Activated effector memory CD4-positive, alpha-beta T cell treated with Interleukin-2 at 50 U/mL for 16 hours (primary cell): ENCODE data around the gene IGSF9.

Source experiments
- DNase-seq: peaks from one replicate; pipeline ENCODE4 v3.0.0-alpha.2; 2020

IGSF9 gene, protein sequence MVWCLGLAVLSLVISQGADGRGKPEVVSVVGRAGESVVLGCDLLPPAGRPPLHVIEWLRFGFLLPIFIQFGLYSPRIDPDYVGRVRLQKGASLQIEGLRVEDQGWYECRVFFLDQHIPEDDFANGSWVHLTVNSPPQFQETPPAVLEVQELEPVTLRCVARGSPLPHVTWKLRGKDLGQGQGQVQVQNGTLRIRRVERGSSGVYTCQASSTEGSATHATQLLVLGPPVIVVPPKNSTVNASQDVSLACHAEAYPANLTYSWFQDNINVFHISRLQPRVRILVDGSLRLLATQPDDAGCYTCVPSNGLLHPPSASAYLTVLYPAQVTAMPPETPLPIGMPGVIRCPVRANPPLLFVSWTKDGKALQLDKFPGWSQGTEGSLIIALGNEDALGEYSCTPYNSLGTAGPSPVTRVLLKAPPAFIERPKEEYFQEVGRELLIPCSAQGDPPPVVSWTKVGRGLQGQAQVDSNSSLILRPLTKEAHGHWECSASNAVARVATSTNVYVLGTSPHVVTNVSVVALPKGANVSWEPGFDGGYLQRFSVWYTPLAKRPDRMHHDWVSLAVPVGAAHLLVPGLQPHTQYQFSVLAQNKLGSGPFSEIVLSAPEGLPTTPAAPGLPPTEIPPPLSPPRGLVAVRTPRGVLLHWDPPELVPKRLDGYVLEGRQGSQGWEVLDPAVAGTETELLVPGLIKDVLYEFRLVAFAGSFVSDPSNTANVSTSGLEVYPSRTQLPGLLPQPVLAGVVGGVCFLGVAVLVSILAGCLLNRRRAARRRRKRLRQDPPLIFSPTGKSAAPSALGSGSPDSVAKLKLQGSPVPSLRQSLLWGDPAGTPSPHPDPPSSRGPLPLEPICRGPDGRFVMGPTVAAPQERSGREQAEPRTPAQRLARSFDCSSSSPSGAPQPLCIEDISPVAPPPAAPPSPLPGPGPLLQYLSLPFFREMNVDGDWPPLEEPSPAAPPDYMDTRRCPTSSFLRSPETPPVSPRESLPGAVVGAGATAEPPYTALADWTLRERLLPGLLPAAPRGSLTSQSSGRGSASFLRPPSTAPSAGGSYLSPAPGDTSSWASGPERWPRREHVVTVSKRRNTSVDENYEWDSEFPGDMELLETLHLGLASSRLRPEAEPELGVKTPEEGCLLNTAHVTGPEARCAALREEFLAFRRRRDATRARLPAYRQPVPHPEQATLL

DNA sequence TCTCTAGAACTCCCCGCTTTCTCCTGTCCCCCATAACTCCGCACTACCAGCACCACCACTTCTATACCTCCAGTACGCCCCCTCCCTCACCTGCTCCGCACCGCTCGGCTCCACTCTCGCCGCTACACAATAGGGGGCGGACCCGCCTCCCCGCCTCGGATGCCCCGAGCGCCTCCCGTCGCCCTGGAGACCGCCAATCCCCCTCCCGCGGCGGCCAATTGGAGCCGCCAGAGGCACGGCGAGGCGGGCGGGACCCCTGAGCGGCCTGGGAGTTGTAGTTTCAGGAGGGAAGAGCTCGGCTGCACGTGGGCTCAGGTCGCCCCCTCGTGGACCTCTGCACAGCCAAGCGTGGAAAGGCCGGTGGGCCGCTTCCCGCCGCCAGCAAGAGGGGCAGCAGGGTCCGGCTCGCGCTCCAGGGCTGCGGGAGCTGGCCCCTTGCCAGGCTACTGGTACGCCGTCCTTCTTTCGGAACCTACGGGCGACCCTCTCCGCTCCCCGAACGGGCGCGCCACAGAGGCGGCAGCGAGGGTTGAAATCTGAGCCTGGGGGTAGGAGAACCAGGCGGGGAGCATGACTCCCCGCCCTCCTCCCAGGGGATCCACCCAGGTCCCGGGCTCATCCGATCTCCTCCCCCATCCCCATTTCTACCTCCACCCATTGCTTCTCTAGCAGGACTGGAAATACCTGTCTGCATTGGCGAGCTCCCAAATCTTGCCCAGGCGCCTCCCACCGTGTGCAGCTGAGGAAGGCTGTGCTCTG is at the start of gene IGSF9:
TSS of gene IGSF9 (minus strand) at position 131 of the 759 bp plus-strand sequence. CDS start 2,159 bp downstream, outside the sequence.
- peak; percentile 49 for DNase-seq

DNA sequence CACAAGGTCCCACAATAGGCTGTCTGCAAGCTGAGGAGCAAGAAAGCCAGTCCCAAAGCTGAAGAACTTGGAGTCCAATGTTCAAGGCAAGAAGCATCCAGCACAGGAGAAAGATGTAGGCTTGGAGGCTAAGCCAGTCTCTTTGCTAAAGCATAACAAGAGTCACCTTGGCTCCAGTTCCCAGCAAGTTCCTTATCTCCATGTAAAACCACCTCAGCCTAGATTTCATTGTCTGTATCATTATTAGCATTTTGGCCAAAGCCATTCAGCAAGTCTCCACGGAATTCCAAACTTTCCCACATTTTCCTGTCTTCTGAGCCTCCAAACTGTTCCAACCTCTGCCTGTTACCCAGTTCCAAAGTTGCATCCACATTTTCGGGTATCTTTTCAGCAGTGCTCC is 49.5 kb upstream of the IGSF9 start:
- no peak for DNase-seq

DNA sequence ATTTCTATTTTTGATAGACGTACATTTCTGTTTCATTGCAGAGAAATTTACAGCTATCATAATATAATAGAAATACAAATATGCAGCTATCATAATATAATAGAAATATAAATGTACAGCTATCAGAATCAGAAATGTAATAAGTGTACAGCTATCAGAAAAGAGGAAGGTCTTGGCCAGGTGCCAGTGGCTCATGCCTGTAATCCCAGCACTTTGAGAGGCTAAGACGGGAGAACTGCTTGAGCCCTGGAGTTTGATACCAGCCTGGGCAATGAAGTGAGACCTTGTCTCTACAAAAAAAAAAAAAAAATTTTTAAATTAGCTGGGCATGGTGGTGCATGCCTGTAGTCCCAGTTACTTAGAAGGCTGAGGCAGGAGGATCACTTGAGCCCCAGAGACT is 48.5 kb upstream of the IGSF9 start:
- DNase-seq = no peak

DNA sequence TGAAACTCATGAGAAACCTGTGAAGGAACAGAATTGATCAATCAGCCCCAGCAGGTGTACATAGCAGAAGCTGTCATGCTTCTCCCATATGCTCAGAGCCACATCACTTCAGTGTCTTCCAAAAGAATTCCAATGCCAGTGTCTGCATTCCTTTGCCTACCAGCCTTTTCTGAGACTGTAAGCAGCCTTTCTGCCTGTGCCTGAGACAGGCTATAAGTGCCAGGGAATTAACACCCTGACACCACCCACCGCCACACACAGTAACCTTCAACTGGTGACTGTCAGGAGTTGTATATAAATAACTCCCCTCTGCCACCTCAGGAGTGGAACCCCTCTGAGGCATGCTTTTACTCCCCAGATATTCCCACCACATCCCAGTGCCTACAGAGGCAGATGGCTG is 46.7 kb upstream of the IGSF9 start:
- DNase-seq = no peak

DNA sequence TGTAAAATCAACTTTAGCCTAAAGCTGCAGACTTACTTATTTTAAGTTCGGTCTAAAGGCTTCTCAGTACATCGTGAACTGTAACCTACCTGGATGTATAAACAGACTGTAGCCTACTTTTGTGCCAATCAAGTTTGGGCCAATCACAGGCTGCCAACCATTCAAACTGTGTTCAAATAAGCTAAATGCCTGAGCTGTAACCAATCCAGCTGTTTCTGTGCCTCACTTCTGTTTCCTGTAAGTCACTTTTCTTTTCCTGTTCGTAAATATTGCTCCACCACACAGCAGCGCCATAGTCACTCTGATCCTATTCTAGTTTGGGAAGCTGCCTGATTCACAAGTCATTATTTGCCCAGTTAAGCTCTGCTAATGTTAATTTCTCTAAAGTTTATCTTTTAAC is 46.1 kb upstream of the IGSF9 start:
- DNase-seq = no peak

DNA sequence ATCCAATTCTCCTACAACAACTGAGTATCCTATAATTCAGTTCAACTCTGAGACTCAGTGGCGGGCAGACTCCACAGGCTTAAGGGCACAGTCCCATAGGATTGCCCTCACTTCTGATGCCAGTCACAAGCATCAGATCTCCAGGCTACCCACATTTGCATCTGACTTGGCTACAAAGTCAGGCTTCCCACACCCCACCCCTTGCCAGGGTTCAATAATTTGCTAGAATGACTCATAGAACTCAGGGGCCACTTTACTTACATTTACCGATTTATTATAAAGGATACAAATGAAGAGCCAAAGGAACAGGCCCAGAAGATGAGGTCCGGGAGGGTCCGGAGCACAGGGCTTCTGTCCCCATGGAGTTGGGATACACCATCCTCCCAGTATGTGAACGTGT is 44.6 kb upstream of the IGSF9 start:
- no peak for DNase-seq

DNA sequence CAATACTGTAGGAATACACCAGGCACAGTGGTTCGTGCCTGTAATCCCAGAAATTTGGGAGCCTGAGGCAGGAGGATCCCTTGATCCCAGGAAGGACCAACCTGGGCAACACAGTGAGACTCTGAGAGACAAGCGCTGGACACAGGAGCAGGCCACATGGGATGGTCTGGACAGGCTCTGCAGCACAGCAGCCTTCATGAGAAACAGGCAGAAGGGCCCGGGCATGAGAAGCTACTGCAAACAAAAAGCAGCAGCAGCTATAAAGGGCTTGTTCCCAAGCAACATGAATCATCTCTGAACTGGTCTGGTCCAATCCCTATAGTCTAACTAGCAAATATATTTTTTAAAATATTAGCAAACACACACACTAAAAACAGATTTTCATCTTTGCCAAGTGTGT is 44.2 kb upstream of the IGSF9 start:
- DNase-seq = no peak

DNA sequence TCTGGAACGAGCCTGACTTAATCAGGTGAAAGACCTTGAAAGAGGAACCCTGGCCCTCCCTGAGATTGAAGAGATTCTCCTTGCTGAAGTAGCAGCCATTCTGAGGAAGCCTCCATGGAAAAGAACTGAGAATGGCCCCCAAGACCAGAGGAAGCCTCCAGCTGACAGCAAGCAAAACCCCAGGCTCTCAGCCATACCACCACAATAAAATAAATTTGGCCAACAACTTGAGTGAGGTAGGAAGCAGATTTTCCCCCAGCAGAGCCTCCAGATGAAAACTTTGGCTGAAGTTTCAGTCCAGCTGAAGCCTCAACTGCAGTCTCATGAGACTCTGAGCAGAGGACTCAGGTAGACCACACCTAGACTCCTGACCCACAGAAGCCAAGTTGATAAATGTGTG is 42.6 kb upstream of the IGSF9 start:
- DNase-seq = no peak

DNA sequence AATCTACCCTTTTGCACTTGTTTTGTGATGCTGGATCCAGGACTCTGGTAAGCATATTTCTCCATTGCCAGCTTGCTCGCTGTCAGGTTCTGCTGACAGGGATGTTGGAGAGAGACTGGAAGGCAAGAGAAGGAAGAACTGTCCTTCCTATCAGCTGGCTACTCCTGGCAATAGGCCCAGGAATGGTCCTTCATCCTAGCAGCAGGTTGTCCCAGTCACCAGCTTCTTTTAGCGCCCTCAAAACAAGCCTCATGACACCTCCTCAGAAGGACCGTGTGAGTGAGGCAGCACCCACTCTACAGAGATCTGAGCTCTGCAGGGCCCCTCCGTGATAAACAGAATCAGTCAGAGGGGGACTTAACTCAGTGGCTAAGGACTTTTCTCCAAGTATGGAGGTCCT is 41.8 kb upstream of the IGSF9 start:
- DNase-seq = no peak

DNA sequence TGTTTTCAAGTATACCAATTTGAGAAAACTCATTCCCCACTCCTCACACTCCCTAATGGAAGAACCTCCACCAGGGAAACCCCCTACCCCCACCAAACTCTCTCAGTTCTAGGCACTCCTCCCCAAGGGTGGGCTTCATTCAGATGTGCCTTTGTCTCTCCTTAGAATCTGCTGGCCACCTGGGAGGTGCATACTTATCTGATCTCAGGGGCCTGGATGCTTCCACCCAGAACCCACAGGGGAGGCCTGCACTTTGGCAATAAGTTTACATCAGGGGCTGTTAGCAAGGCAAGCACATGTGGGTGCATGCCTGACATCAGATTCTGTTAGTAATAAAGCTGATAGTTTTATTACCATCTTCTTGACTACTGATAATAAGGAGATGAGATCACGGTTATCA is 41.1 kb upstream of the IGSF9 start:
- no peak for DNase-seq

DNA sequence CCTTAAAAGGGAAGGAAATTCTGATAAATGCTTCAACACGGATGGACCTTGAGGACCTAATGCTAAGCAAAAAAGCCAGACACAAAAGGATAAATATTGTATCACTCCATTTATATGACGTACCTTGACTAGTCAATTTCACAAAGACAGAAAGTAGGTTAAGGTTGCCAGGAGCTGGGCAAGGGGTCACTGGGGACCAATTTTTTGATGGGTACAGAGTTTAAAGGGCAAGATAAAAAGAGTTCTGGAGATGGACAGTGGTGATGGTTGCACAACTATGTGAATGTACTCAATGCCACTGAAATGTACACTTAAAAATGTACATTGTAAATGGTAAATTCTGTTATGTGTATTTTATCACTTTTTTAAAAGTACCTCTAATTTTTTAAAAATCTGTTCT is 40.7 kb upstream of the IGSF9 start:
- no peak for DNase-seq

DNA sequence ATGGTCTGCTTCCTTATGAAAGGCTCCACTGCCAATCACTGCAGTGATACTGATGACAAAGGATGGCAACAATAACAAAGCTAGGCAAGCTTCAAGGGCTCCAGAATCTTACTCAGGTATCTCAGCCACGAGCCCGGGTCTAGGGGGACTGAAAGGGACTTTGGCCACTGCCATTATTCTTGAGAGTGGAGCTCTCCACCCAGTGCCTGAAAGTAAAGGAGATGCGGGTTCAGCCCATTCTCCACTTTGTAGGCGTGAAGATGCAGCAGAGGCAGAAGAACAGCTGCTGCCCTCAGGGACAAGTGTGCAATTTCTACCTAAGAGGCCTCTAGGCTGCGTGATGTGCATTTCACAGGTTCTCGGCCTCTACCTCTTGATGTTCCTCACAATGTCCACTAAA is 40.1 kb upstream of the IGSF9 start:
- no peak for DNase-seq

DNA sequence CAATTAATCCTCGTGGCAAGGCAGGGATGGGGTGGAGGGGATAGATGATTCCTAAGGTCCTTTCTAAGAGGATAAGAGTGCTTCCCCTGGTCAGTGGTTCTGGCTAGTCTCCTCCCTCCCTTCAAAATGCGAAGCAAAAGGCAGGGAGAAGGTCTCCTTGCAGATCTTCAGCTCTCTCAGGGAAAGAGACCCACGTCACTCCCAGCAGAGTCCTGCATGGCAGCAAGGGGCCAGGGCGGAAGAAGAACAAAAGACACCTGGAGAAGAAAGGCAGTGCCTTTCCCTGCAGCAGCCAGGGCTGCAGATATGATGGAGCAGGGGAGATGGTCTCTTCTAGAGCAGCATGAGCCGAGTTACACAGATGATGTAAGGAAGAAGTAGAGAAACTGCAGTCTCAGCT is 38.3 kb upstream of the IGSF9 start:
- DNase-seq = no peak

DNA sequence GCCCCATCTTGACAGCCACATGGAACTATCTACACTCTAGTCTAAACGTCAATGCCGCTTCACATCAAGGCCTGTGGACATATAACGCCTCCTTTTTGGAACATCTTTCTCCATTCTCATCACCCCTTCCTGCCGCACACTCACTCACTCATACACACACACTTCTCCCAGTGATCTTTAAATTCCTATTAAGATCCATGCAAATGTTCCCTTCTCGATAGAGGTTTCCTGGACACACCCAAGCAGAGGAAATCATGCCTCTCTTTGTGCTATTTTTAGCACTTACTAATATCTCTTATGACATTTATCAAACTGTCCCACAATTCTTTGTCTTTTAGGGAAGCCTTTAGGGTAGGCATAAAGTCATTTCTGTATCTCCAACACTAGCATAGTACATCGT is 36.9 kb upstream of the IGSF9 start:
- DNase-seq = no peak

DNA sequence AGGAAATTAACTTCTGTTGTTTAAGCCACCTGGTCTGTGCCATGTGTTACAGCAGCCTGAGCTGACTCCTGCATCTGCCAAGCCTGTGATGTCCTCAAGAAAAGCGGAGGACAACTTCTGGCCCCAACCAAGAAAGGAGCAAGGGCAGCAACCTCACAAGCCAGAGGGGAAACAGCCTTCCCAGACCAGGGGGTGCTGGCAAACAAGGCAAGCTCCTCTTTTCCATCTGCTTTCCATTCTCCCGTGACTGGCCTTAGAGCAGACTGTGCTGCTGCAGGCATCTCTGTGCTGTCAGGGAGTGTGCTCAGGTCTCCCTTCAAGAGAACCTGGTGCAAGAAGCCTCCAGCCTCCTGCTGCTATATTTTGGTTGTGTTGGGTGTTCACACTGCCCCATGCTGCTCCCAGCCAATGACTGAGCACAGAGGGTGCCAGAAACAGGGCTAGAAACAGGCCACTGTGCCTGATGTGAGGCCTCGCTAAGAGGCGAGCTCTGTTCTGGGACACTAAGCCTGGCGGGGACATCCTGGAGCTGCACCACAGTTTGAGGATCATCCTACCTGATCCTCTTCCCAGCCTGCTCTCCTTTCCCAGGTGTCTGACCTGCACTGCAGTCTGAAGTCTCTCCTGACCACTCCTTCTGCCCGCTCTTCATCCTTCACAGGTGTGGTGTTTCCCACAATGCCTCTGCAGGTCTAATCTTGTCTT is 36.1 kb upstream of the IGSF9 start:
- DNase-seq = no peak

DNA sequence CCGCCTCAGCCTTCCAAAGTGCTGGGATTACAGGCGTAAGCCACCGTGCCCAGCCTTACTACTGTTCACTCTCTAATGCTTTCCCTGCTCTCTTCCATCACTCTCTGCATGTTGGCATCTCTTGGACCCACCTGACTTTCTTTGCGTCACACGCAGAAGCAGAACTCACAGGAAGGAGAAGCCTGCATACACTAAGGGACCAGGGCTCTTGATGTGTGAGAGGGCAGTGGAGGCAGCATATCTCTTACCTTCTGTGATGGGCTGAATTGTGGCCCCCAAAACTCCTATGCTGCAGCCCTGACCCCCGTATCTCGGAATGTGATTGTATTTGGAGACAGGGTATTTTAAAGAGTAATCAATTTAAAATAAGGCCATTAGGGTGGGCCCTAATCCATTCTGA is 35.4 kb upstream of the IGSF9 start:
- no peak for DNase-seq

DNA sequence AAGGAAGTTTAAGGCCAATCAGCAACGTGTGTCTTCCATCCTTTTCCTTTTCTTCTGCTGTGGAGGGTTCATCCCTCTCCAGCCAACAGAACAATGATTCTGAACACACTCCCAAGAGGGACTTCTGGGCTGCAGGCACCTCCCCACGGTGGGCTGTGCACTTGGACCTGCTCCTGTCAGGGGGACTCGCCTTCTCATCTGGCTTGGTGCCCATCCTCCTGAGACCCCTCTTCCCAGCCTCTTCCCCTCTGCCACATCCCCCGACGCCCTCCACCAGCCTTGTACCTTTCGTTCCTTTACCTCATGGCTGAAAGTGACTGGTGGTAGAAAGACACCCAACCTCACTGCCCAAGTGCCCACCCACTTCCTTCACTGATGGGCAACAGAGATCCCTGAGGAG is 34.7 kb upstream of the IGSF9 start:
- DNase-seq = no peak

DNA sequence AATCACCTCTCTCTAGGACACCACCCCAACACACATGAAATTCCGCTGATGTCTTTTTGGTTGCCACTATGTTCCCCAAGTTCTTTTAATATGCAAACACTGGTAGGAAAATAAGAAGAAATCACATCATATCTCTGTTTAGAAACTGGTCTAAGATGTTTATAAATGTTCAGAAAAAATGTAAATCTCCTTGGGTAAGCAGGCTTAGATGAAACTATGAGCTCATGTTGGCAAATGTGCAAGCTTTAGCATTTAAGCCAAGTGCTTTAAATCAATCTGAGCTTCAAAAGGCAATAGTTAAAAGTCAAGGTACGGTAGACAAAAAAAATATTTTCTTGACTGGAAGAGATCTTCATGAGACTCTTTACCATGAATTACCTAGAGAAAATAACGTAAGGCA is 33.8 kb upstream of the IGSF9 start:
- DNase-seq = no peak

DNA sequence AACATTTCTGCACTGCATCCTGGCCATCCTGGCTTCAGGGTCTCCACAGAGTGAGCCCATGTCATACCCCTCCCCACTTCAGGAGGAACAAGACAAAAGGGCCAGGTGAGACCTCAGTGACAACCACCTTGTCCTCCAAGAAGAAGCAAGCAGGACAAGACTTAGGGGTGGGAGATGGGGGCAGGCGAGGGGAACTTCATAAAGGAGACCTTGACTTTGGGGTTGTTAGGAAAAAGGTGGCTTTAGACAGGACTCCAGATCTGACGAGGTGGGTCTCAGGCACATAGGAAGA is 32.6 kb upstream of the IGSF9 start:
- DNase-seq = no peak

DNA sequence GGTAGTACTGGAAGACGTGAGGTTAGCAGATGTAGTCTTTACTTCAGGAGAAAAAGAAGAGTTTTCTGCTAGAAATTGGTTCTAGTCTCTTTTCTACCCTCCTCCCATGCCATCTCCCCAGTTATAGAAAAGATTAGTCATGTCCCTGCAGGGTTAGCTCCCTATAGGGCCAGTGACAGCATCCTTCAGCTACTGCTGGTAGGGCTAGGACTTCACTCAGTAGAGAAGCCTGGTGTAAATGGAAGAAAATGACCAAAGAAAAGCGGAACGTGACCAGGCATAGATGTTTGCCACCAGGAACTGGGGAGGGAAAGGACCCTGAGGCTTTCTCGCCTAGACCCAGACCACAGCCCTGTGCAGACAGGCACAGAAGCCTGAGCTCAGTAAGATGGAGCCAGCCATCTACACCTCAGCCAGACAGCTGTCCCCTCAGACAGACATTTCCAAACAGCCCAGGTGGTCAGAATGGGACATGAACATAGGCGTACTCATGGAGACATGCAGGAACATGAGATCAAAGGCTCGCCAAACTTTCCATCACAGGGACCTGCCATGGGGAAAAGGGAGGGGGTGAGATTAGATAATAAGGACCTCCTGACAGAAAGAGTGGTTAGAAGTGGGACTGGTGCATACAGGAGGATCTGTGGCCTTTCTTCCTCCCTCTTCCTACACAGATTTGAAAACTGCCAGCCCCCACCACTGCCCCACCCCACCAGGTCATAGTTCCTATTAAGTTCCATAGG is 32.1 kb upstream of the IGSF9 start:
- no peak for DNase-seq

DNA sequence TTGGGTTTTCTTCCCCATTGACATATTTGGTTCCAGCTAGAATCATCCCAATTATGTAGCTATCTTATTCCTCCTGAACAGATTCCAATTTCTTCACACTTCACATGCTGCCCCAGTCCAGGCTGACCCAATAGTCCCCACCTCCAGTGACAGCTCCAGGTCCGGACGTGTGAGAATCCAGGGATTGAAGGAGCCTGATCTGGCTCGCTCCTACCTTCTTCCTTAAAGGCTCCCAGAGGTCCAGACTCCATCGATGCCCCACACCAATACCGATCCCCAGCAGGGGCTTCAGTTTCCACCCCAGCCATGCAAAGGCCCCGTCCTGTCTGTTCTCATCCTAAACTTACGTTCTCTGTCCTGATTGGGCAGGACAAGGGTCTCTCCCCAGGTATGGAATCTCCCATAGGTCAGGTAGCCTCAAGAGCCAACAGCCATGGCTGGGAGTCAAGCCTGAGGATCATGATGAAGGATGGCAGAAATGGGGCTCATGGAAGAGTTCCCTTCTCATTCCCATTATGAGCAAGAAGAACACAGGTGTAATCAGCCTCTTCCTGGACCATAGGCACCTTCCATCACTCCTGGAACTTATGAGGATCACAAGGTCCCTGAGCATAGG is 29.0 kb upstream of the IGSF9 start:
- DNase-seq = no peak
